HG03196 (cell line): ENCODE results near the gene SCP2.

ENCODE experiments used
- ATAC-seq: cut with Tn5 transposase; IDR thresholded peaks from one replicate; pipeline ENCODE4 v1.9.1; 2021; ENCODE audit not compliant: unreplicated experiment

The SCP2 gene

GRCh38 chr1:53026254-53026653 lies 99.2 kb downstream of the SCP2 start:
- ATAC-seq = no peak

- no peak for ATAC-seq
Measured at GRCh38 chr1:53031732-53032131, 104.7 kb downstream of the SCP2 start.

- no peak for ATAC-seq
Measured at GRCh38 chr1:53037159-53037558, 110.1 kb downstream of the SCP2 start.

GRCh38 chr1:53038566-53038965 lies 111.5 kb downstream of the SCP2 start:
- no peak for ATAC-seq

- ATAC-seq = no peak
Measured at GRCh38 chr1:53043271-53043670, 116.2 kb downstream of the SCP2 start.

GRCh38 chr1:53044926-53045325 lies 117.8 kb downstream of the SCP2 start:
- ATAC-seq = no peak

GRCh38 chr1:53046930-53047329 lies 119.9 kb downstream of the SCP2 start:
- ATAC-seq = no peak

- no peak for ATAC-seq
Measured at GRCh38 chr1:53047737-53048736, 121.0 kb downstream of the SCP2 start.

- no peak for ATAC-seq
Measured at GRCh38 chr1:53048960-53049573, 122.0 kb downstream of the SCP2 start.

- ATAC-seq = no peak
Measured at GRCh38 chr1:53049574-53049967, 122.5 kb downstream of the SCP2 start.

- no peak for ATAC-seq
Measured at GRCh38 chr1:53050310-53050709, 123.2 kb downstream of the SCP2 start.

GRCh38 chr1:53051676-53052075 lies 124.6 kb downstream of the SCP2 start:
- ATAC-seq = no peak

GRCh38 chr1:53057127-53057526 lies 130.1 kb downstream of the SCP2 start:
- ATAC-seq = no peak

GRCh38 chr1:53060579-53060978 lies 133.5 kb downstream of the SCP2 start:
- ATAC-seq = no peak

- no peak for ATAC-seq
Measured at GRCh38 chr1:53061123-53061858, 134.2 kb downstream of the SCP2 start.

GRCh38 chr1:53061859-53062707 lies 135.0 kb downstream of the SCP2 start, which contains the start of gene PODN:
Gene PODN (plus strand): TSS chr1:53062213. CDS start chr1:53069856, 7,643 bp downstream.
- no peak for ATAC-seq

- no peak for ATAC-seq
Measured at GRCh38 chr1:53062708-53063591, 135.9 kb downstream of the SCP2 start.

- ATAC-seq = no peak
Measured at GRCh38 chr1:53063744-53064515, 136.9 kb downstream of the SCP2 start.

- ATAC-seq = no peak
Measured at GRCh38 chr1:53065391-53065790, 138.3 kb downstream of the SCP2 start.
